Measurements from ENCODE around the gene SLC12A6.

DNA sequence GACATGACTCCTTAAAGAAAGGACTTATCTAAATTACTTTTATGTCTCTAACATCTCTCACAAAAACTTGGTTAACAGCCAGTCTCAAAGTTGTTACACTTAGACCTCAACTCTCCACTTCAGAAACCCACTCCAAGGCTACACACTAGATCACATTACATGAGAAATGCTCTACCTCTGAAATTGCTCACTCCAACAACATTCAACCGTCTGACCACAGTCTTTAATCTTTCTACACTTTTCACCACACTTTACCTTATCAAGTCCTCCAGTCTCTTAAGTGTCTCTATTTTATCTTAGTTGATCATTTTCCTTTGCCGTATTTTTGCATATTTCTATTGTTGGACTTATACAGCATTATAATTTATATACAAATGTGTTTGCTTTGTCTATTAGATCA lies 5.8 kb downstream of the SLC12A6 start:
- TF ChIP-seq ZNF384 (IDR thresholded peaks at IDR 0.05) (no peak), ELF4 (IDR thresholded peaks at IDR 0.05) (no peak), PKNOX1 (IDR thresholded peaks at IDR 0.05) (no peak), FOXA1 (IDR thresholded peaks at IDR 0.05) (no peak), BHLHE40 (IDR thresholded peaks at IDR 0.05; ENCODE audit: borderline replicate concordance) (no peak), HDGF (IDR thresholded peaks at IDR 0.05; ENCODE audit: borderline replicate concordance) (no peak), SUZ12 (IDR thresholded peaks at IDR 0.05) (no peak), SP1 (IDR thresholded peaks at IDR 0.05) (no peak), NFRKB (IDR thresholded peaks at IDR 0.05) (no peak), TARDBP (IDR thresholded peaks at IDR 0.05) (no peak), FOXK2 (IDR thresholded peaks at IDR 0.05) (no peak), FOXM1 (IDR thresholded peaks at IDR 0.05; ENCODE audit: borderline replicate concordance) (no peak), ARNT (IDR thresholded peaks at IDR 0.05) (no peak), CTBP1 (IDR thresholded peaks at IDR 0.05; ENCODE audit: borderline replicate concordance) (no peak)
